Measurements from ENCODE around the gene ZNF326. TPM values are rescaled to one million over a fixed set of nuclear protein-coding genes. Genes with fewer than 3 reads are reported as not detected.
A peak's percentile ranks its signal among the peaks of the same experiment; 100 is the strongest.
"Not testable (repeated sequence)": the region's sequence is repeated elsewhere in the genome, so short reads cannot be mapped to it uniquely, and the experiment has no call there.

The ZNF326 gene
- total RNA-seq, 1 donor from 2014 or later: 16.3 TPM

DNA sequence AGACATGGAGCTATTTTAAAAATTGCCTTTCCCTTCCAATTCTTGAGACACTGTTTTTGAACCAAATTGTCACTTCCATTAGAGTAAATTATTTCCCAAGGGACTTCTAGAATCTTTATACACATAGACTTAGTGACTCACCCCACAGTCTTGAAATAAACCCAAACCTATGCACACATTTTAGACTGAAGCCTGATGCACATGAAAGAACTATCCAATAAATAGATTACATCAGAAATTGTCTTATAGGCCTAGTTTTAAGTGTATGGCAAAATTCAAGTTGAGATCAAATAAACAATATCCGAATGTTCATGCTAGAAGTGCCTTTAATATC is 32.2 kb upstream of the ZNF326 start:
- no peak for ATAC-seq (ENCODE audit: poor library complexity)
- no peak for DNase-seq
- intact Hi-C loops (cut with DNase I): no loop called here

DNA sequence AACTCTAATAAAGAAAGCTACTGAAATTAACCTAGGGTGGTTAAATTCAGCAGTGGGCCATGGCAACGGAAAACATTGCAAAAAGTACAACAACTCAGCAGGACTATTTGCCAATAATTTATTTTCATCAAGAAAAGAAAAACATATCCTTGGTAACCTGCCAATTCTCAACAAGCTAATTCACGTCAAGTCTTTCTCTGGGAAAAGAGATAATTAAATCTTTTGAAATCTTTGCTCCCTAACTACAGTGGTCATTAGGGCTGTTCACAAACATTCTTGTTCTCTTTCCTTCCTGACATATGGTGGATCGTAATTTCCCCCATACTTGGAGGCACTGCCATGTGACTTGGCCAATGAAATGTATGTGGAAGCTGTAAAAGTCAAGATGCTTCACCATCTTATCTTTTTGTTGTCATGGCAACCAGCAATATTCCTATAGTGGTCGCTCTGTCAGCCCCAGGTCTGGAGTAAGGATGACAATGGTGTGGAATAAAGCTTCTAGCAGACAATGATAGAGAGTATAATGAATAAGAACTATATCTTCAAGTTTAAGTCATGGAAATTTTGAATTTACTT is 29.6 kb upstream of the ZNF326 start:
- ATAC-seq (ENCODE audit: poor library complexity) (peak; percentile 29), DNase-seq (no peak)
- intact Hi-C loops (cut with DNase I): no loop called here

DNA sequence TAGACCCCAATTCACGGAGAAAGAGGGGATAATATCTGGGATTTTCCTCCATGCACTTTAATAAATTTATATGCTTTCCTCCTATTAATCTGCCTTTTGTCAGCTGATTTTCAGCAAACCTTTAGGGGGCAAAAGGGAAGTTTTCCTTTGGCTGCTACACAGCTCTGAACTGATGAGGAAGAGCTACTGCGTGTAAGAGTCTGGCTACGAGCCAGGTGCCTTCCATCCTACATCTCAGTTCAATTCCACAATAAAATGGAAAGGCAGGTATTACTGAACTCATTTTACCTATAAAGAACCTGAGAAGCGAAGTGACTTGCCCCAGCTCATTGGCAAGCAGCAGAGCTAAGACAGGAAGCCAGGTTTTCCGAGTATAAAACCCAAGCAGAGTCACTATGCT is 28.3 kb upstream of the ZNF326 start:
- DNase-seq (no peak), ATAC-seq (ENCODE audit: poor library complexity) (no peak)
- intact Hi-C loops (cut with DNase I): no loop called here

DNA sequence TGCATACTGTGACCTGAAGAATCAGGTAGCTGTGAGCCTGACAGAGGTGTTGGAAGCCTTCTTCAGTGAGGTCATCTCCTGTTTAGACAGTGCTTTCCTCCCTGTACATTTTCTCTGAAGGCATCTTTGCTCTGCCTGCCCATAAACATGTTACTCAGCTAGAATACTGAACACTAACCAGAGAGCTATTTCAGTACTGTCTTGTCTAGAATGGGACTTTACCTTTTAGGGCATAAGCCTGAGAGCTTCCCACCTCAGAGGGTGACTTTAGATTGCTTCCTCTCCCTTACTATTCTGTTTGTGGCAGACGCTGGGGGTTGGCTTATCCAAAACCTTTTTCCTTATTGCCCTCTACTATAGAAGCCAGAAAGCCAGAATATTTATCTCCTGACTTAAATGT is 23.3 kb upstream of the ZNF326 start:
- intact Hi-C loops (cut with DNase I): no loop called here
- ATAC-seq (ENCODE audit: poor library complexity): no peak
- DNase-seq: no peak

- DNase-seq (no peak), ATAC-seq (ENCODE audit: poor library complexity) (no peak)
- intact Hi-C loops (cut with DNase I): no loop called here
Observed at GRCh38 chr1:89972024-89972423, 22.9 kb upstream of the ZNF326 start.

DNA sequence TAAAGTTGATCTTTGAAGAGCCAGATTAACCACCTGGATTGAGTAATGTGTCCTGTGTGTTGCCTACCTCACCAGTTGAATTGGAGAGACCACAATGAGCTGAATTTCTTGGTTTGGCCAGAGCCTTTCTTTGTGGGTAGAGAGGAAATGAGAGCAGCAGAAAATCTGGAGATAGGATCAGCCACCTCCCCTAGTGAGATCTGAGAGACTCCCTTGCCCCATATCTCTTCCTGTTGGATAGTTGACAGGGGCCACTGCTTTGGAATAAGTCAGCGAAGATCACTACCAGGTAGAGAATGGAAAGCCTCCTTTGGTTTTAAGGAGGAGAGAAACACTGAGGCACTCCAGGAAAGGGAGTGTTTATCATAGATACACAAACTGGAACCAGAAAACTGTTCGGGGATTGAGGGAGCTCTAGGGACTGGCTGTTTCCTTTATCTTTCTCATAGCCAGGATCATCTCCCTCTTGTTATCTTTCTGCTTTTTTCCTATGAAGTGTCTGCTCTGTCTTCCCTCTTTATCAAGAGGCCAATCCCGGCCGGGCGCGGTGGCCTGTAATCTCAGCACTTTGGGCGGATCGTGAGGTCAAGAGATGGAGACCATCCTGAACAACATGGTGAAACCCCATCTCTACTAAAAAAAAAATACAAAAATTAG is 21.3 kb upstream of the ZNF326 start:
- DNase-seq: no peak
- intact Hi-C loops (cut with DNase I): no loop called here
- ATAC-seq (ENCODE audit: poor library complexity): no peak

DNA sequence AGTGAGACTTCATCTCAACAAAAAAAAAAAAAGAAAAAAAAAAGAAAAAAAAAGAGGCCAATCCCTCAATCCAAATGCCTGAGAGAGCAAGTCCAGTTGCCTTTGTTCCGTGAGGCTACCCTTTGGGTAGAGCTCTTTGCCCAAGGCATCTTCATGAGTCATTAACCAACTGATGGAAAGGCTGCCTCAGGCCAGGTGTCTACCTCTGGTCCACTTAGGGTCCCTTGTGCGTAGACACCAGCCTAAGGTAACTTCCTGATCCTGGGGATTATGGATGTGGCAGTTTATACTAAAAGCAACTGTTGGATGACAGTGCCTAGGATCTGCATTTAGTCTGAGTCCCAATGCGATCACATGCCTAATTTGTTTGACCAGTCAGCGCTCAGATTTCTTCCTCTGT is 20.7 kb upstream of the ZNF326 start:
- intact Hi-C loops (cut with DNase I): no loop called here
- ATAC-seq (ENCODE audit: poor library complexity) (no peak), DNase-seq (no peak)

- no peak for ATAC-seq (ENCODE audit: poor library complexity)
- DNase-seq: no peak
- intact Hi-C loops (cut with DNase I): no loop called here
Observed at GRCh38 chr1:89974696-89975470, 20.0 kb upstream of the ZNF326 start.

DNA sequence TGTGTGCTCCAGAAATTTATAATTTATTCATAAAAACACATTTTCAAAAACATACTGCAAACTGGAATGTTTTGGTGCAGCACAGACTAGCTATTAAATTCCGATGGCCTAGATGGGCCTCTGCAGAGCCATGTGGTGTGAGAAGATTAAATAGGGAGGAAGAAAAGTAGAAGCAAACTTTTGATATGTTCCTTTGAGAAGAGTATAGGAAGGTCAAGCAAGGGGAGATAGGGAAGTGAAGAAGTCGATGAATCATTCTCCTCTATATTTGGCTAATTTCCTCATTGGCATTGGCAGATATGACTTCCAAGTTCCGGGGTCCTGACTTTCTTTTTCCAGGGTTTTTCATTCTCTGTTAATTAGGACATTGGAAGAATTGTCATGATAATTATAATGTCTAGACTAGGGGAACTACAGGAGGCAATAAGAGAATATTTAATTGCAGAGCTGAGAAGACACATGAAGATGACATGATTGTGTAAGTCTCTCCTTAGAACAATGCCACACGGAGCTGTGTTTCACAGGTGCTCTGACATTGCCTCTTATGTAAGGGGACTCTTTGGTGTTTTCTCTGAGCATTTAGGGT is 19.3 kb upstream of the ZNF326 start:
- ATAC-seq (ENCODE audit: poor library complexity): no peak
- no peak for DNase-seq
- intact Hi-C loops (cut with DNase I): no loop called here

DNA sequence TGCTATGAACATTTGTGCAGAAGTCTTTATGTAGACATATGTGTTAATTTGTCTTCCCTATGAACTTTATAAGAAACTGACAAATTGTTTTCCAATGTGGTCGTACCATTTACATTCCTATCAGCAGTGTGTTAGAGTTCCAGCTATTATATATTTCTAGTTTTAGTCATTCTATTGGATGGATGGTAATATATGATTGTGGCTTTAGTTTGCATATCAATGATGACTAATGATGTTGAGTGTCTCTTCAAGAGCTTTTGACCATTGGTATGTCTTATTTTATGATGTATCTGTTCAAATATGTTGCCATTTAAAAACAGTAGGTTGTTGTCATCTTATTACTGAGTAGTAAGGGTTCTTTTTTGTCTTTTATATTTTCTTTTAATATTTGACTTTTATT is 16.2 kb upstream of the ZNF326 start:
- no peak for DNase-seq
- ATAC-seq (ENCODE audit: poor library complexity): no peak
- intact Hi-C loops (cut with DNase I): no loop called here

DNA sequence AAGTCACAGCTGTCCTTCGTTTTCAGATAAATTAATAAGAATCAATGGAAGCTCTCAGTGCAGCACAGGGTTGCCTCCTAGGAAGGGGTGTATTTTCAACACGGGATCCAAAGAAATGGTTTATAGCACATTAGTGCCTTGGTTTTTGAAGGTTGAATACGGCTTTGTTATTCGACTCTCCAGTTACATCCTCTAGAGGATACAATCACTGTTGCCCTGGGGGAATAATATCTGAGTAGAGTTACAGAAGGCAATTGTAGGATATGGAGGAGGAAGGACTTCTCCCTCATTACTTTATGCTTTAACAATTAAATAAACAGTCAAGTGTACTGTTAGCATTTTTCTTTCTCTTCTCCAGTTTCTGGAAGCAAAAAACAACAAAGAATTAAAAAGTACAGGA is 14.3 kb upstream of the ZNF326 start:
- ATAC-seq (ENCODE audit: poor library complexity) (peak; percentile 56), DNase-seq (no peak)
- intact Hi-C loops (cut with DNase I): no loop called here

- DNase-seq; intact Hi-C loops (cut with DNase I); ATAC-seq (ENCODE audit: poor library complexity): not testable (repeated sequence)
Observed at GRCh38 chr1:89982846-89983245, 12.1 kb upstream of the ZNF326 start.

DNA sequence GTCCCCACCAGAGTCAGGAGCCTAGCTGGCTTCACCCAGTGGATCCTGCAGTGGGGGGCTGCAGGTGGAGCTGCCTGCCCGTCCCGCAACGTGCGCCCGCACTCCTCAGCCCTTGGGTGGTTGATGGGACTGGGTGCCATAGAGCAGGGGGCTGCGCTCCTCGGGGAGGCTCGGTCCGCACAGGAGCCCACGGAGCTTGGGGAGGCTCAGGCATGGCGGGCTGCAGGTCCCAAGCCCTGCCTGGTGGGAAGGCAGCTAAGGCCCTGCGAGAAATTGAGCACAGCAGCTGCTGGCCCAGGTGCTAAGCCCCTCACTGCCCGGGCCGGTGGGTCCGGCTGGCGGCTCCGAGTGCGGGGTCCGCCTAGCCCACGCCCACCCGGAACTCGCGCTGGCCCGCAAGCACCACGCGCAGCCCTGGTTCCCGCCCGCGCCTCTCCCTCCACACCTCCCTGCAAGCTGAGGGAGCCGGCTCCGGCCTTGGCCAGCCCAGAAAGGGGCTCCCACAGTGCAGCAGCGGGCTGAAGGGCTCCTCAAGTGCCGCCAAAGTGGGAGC is 10.3 kb upstream of the ZNF326 start:
- ATAC-seq (ENCODE audit: poor library complexity); DNase-seq; intact Hi-C loops (cut with DNase I): not testable (repeated sequence)

- no peak for DNase-seq
- intact Hi-C loops (cut with DNase I): loop anchor here (2.0 kb wide), 1 partner anchor 181 kb away; no protein-coding TSS in a partner anchor
- no peak for ATAC-seq (ENCODE audit: poor library complexity)
Observed at GRCh38 chr1:89986020-89986419, 8.9 kb upstream of the ZNF326 start.

GRCh38 chr1:89987159-89987819 is 7.6 kb upstream of the ZNF326 start:
- intact Hi-C loops (cut with DNase I): loop anchor here (2.0 kb wide), 1 partner anchor 182 kb away; no protein-coding TSS in a partner anchor
- ATAC-seq (ENCODE audit: poor library complexity) (peak; percentile 92), DNase-seq (no peak)

DNA sequence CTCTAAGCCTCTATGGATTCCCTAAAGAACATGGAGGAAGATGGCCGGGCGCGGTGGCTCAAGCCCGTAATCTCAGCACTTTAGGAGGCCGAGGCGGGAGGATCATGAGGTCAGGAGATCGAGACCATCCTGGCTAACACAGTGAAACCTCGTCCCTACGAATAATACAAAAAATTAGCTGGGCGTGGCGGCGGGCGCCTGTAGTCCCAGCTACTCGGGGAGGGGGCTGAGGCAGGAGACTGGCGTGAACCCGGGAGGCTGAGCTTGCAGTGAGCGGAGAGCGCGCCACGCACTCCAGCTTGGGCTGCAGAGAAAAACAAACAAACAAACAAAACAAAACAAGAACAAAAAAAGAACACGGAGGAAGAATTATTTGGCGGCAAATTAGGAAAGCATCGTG is 5.8 kb upstream of the ZNF326 start:
- ATAC-seq (ENCODE audit: poor library complexity): no peak
- intact Hi-C loops (cut with DNase I): no loop called here

GRCh38 chr1:89989799-89990198 is 5.1 kb upstream of the ZNF326 start:
- intact Hi-C loops (cut with DNase I): no loop called here
- no peak for DNase-seq
- no peak for ATAC-seq (ENCODE audit: poor library complexity)

More for the DNA sequence above, 5.8 kb upstream of the ZNF326 start:
- DNase-seq: no peak

- DNase-seq (no peak), ATAC-seq (ENCODE audit: poor library complexity) (no peak)
- intact Hi-C loops (cut with DNase I): no loop called here
Observed at GRCh38 chr1:89990976-89991831, 3.7 kb upstream of the ZNF326 start.

Measured in Right ventricle myocardium superior (tissue), 1 donor.